SW480 (cell line): ENCODE results near the gene MPRIP.

Source experiments
- DNase-seq: peaks from one replicate; pipeline ENCODE4 v3.0.0-alpha.2; 2016; ENCODE audit warnings: low spot score

Gene MPRIP

DNA sequence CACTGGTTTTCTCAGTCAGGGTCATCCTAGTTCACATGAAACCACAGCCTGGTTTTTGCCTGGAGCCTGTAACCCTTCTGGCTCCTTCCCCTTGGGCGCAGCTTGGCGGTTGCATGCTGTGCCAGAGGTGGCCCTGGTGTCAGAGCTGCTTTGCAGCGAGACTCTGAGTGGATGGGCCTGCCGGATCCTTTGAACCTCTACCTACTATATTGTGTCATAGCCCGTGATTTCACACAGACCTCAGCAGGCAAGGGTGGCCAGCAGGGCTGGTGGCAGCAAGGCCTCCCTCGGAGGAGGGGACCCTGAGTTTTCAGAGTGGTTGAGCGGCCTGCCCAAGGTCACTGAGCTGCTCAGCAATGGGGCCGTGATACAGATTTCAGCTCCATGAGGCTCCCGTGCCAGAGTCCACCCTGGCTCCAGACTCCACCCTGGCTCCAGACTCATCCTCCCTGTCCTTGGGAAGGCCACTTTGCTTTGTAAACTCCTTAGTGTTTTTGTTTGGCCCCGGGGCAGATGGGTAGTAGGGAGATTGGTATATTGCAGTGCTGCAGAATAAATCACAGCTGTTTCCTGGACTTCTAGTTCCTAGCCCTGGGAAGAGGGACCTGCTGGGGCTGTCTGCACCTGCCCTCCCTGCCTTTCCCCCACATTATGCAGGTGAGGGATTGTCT, 9.7 kb downstream of the MPRIP start:
- no peak for DNase-seq

DNA sequence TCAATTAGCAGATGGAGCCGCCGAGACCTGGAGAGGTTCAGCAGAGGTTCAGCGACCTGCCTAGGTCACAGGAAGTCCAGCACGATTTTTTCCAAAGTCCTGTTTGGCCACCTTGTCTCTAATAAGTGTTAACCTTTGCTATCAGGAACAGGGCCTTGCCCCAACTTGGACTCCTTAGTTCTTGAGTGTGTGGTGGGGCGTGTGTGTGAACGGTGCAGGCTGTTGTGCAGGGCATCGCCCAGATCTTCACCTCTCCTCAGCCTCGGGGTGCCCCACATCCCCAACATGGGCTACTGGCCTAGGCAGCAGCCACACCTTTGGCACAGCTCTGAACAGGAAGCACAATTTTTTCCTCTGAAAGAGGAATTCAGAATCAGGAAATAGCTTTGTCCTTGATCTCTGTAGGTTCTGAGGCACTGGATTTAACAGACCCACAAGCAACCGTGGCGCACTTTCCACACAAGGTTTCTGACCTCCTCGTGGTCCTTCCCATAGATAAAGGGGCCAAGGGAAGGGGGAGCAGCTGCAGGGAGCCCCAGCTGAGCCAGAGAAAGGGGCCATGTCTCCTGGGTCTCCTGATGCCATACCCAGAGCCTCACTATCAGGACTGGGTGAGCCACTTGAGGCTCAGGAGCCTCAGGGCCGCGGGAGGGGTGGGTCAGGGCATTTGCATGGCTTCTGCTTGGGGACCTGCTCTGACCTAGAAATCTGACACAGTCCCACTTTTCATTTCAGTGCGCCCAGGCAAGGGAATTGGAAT, 10.4 kb downstream of the MPRIP start:
- DNase-seq = no peak

DNA sequence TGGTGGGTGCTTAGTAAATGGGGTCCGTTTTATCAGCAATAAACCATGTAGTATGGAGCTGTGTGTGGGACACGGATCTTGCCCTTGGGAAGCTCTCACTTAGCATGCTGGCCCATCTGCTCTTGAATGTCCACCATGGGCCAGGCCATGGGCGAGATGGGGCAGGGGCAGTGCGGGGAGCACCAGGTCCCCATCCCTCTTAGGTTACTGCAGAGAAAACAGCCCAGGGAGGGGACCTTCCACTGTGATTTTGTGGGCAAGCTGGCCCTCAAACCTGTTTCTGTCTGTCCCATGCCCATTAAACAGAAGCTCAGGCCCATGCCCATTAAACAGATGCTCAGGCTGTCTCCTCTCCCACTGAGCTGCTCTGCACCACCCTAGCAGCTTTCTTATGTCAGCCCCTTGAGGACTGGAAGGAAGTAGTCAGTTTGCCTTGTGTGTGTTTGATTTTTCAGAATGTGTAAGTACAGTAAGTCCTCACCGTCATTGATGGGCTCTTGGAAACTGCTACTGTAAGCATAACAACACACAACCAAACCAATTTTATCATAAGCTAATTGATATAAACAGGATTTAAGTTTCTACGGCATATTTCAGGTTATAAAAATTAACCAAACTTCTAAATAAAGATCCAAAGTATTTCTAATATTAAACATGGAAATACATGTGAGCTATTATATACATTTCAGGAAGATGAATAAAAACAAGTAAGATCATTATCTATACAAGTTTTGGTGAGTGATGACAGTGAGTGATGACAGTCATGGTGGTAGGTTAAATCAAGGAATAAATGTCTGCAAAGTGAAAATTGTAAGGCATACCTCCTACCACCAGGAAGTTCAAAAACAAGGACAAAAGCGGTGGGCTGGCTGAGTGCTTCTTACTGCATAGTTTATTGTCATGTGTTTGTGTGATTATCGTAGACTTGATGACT, 11.5 kb downstream of the MPRIP start:
- no peak for DNase-seq

DNA sequence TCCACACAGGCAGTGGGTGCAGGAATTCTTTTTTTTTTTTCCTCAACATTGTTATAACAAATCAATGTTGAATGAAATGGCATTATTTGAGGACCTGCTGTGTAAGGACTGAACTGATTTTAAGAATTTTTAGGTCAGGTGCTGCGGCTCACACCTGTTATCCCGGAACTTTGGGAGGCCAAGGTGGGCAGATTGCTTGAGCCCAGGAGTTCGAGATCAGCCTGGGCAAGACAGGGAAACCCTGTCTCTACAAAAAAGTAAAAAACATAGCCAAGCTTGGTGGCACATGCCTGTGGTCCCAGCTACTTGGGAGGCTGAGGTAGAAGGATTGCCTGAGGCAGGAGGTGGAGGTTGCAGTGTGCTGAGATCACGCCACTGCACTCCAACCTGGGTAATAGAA, 12.4 kb downstream of the MPRIP start:
- DNase-seq = no peak

DNA sequence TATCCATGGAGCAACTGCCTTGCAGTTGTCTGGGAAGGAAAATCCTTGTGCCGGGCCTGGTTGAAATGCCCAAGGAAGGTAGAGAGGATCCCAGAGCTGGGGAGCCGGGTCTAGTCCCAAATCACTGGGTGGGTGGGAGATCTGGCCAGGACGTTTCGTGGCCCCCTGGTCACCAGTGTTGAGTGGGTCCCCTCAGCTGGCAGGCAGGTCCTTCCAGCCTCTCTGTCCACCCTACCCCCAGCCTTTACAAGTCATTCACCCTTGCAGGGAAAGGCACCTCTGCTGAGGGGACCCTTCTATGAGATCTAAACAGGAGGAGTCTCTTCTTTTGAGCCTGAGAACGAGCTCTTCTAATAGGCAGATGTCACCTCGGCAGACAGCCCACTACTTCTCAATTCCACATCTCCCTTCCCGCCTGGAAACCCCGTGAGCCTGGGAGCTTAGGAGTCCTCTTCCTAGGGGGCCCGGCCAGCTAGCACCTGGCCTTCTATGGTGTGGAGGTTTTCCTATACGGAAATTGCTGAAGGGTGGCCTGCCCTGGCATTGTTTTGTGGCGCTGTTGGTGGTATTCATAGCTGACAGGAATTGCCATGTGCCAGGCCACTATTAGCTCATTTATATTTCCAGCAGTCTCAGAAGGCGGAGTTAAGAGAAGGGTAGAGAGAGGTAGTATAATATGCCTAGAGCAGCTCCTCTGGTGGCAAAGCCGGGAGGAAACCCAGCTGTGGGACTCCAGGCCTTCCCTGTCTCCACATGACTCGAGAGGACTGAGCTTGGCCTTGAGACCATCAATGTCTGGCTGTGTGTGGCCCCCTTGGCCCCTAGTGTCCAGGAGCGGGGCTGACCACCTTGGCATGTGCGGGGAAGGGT, 13.3 kb downstream of the MPRIP start:
- DNase-seq = no peak

DNA sequence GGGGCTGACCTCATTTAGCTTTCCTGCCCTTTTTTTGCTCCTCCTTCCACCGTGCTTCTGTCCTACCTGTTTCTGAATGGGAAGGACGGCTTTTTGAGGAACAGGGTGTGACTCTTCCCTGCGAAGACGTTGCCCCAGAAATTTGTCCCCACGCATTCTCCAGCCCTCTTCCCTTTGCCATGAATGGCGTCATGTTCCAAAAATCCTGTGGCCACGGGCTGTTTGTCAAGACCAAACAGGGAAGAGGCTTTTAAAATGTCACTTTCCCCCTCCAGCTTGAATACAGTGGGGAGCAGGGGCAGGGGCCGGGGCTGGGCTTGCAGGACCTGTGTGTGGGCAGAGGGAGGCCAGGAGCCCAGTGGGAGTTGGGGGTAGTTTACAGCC, 13.9 kb downstream of the MPRIP start:
- no peak for DNase-seq

DNA sequence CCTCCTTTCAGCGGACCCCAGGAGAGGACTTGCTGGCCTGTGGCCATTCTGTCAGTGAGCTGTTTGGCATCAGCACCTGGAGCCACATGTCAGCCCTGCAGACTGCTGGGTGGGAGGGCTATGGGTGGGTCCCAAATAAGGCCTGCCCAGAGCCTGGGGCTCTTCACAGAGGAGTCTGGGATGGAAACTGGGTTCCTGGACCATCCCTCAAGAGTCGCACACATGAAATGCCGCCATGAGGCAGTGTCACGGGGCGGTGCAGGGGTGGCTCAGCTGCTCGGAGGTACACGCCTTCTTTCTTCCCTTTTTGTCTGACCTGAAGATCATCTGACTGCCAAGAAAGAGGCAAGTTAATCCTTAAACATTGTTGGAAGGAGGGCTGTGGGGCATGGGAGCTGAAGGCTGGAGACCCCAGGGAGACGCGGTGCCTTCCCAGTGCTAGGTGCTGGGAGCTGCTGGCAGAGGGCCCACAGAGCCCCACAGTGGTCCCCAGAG, 14.8 kb downstream of the MPRIP start:
- no peak for DNase-seq

DNA sequence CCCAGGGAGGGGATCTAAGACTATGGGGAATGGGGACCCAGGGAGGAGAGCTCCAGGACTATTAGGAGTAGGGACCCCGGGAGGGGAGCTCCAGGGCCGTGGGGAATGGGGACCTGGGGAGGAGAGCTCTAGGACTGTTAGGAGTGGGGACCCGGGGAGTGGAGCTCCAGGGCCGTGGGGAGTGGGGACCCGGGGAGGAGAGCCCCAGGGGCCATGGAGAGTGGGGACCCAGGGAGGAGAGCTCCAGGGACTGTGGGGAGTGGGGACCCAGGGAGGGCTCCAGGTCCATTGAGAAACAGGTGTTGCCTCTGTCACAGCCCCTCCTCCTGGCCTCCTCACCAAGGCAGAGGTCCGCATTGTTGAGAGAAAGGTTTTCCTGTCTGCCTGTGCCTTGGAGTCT, 16.0 kb downstream of the MPRIP start:
- DNase-seq = no peak

DNA sequence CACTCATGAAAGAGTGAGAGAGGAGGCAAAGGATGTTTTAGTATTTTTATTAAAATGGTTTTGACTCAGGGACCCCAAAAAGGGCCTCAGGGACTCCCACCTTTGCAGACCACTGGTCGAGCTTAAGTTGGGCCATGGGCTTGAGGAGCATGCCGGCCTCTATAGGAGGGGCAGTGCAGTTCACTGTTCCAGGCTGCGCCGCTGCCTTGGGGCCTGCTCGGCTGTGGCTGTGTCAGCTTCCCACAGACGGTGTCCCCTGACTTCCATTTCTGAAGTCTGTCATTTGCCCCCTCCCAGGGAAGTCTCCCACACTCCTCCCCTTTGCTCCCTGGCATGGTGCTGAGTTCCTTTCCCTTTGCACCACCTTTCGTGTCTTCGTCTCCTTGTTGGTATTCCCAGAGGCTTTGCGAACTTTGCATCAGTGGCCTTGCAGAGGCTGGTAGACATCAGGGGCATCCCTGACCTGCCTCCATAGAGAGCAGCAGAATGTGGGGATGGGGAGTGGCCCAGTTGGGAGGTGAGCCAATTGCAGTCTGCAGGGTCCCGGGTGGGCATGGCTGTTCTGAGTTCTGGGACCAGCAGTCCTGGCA, 17.1 kb downstream of the MPRIP start:
- DNase-seq = no peak

DNA sequence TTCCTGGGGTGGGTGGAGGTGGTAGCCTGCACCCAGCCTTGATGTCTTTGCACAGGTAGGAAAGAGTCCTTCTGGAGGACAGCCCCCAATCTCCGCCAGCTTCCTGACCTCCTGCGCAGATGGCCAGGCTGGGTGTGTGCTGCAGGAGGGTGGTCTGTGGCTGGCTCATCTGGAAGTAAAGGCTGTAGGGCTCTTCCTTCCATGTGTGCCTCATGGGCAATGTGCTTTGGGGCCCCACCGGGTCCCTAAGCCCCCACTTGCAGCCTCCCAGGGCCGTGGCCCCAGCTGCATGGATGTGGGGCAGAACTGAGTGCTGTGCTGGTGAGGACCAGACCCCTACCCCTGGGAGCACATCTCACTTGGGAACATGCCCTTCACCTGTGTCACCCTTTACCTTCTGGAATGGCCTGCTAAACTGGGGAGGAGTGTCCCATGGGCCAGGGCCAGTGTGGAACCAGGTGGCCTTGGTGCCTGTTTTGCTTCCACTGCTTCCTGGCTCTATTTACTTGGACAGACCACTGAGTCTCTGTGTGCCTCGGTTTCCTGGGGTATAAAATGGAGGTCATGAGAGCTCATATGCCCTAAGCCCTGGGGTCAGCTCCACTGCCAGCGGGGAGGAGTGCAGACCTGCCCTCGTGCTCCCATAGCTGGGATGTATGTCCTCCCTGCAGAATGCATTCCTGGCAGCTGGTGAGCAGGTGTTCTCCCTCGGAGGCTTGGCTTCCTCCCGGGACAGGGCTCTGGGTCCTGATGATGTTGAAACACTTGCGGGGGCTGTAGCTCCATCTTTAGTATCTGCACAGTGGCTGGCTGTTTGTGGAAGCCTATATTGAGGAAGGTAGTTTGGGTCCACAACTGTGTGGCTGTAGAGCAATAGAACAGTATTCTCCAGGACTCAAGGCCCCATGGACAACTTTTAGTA, 18.0 kb downstream of the MPRIP start:
- no peak for DNase-seq

DNA sequence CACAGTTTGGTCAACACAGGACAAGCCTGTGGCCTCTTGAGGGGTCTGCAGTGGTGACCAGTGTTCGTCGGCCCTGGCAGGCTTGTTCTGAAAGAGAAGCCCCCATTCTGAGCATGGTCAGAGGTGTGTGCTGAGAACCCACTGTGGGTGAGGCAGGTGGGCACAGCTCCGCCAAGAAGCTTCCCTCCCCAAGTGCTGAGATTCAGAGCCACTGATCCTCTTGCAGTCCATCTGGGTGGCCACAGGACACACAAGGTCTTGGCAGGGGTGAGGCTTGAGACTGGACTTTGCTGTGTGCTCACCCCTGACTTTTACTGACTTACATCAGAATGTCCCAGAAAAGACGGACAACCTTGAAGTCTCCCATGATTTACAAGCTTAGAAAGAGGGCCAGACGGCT, 18.7 kb downstream of the MPRIP start:
- DNase-seq = no peak

DNA sequence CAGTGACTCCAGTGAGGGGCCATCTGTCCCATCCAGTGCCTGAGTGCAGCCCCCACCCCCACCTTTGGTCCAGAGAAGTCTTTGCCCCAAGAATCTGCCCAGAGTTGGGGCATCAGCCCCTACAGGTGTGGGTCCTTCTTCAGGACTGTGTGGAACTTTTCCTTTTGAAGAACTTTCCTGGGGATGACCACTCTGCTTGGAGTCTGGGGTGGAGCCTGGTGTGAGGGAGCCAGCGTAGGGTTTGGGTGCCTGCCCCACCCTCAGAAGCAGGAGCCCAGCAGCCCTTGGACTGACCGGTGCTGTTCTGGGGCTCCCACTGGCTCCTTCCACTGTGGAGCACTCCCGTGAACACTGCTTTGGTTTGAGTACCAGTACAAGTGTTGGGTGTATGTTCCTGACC, 19.3 kb downstream of the MPRIP start:
- no peak for DNase-seq

DNA sequence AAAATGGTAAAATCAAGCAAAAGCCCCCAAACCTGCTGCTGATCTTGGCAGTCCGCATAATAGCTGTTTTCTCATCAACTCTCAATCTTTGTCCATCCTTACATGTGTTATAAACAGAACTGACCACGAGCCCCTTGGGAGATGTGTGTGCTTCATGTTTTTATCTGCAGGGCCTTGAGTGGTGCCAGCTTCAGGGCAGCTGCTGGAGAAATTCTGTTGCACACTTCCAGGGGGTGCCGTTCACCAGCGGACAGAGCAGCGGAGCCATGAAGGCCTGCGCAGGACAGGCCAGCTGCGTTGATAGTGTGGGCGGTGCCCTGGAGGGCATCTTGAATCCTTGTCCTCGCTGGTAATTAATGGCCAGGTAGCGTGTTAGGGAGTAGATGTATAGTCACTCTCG, 20.1 kb downstream of the MPRIP start:
- no peak for DNase-seq

DNA sequence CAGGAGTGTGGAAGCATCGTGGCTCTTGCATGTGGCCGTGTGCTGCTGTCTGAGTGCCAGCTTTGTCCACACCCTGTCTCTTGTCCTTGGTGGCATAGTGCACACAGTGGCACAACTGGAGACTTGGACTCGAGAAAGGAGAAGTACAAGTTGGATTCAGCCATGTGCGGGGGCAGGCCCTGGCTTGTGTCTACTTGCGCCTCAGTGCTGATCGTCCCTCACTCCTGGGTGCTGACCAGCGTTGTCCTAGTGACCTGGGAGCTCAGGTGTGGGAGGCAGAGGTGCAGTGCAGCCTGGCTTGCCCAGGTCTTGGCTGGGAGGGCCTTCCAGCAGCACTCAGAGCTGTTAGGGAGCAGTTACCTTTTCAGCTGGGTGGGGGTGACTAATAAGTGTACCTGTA, 20.6 kb downstream of the MPRIP start:
- DNase-seq = no peak

DNA sequence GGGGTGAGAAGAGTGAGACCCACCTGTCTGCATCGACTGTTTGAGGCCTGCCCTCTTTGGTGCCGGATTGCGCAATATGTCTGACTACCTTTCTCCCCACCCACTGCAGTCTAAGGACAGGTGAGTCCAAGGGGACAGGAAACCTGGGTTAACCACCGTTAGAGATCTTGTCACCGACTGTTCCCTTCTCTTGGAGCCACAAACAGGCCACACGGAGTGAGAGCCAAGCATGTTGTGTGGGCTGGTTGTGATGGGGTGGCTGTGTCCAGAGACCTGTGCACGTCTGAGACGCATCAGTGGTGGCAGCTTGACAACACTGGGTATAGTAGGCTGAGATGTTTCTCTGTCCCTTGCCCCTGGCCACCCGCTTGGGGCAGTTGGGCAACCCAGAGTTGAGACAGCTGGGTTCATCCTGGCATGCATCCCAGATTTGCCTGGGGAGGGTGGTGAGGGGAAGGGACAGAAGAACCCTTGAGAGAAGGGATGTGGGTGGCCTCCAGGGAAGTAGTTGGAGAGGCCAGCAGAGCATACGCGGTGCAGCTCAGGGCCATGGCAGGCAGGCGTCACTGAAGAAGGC, 21.4 kb downstream of the MPRIP start:
- DNase-seq = no peak

DNA sequence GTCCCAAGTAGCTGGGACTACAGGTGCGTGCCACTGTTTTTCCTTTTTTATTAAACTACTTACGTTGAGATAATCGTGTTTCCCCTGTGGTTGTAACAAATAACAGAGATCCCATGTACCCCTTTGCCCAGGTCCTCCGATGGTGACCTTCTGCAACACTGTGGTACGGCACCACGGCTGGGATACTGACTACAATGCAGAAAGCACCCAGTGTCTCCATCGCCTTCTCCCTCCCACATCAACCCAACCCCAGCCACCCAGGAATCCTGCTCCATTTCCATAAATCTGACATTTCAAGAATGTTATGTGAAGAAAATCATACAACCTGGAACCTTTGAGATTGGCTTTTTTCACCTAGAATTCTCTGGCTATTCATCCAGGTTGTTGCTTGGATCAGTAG, 22.1 kb downstream of the MPRIP start:
- no peak for DNase-seq

DNA sequence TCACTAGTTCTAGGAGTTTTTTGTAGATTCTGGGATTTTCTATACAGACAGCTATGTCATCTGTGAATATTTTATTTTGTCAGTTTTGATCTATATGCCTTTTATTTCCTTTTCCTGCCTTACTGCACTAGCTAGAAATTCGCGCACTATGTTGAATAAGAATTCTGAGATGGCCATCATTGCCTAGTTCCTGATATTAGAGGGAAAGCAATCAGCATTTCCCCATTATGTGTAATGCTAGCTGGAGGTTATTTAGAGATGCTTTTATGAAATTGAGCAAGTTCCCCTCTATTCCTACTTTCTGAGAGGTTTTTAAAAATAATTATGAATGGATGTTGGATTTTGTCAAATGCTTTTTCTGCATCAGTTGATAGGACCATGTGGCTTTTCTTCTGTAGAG, 23.8 kb downstream of the MPRIP start:
- DNase-seq = no peak

DNA sequence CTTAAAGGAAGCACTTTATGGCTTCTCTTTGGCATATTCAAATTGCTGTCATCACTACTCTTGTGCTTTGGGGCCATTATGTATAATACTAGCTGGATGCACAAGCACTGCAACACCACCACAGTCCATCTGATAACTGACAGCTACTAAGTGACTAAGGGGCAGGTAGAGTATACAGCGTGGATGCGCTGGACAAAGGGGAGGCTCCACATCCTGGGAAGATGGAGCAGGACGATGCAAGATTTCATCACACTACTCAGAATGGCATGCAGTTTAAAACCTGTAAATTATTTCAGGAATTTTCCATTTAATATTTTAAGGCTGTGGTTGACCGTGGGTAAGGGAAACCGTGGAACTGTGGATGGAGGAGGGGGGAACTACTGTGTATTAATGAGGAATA, 25.0 kb downstream of the MPRIP start:
- DNase-seq = peak; percentile 73

DNA sequence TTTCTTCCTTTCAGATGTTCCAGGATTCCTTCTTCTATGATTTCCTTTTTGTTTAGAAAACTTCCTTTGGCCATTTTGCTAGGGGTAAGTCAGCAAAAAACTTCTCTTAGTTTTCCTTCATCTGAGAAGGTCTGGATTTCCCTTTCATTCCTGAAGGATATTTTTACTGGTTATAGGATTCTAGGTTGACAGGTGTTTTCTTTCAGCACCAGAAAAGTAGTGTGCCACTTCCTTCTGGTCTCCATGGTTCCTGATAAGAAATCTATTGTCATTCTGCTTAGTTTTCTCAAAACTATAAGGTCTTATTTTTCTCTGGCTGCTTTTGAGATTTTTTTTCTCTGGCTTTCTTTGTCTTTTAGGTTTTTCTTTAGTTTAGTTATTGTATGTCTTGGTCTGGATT, 27.6 kb downstream of the MPRIP start:
- no peak for DNase-seq

DNA sequence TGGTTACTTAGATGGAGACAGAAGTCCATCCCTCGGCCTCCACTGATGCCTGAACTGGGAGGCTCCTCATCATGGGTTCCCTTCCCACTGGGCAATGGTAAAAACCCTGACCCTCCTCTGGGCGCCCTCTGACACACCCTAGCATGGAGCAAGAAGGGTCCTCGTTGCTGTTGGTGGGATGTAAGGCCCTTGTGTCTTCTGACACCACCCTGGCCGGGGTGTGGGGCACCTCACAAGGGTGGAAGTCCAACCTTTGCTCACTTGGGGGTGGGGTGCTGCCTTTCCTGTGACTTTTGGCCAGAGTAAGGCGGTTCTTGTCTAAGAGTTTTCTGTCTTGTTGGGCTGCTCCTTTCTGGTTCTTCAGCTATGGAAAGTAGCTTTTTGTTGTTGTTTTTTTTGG, 28.7 kb downstream of the MPRIP start:
- DNase-seq = no peak
